ENCODE measurements around the gene CCIN.

GRCh38 chr9:36213989-36214388 lies 44.8 kb downstream of the CCIN start:
- TF ChIP-seq CTCF (IDR thresholded peaks at IDR 0.05) (no peak), EZH2 (IDR thresholded peaks at IDR 0.05) (no peak), EZH2phosphoT487 (IDR thresholded peaks at IDR 0.05) (no peak)

Data from neural progenitor cell (in vitro differentiated cells).